Motor neuron (in vitro differentiated cells): ENCODE measurements around the gene ARID1B. TPM values are rescaled to one million over a fixed set of nuclear protein-coding genes. Genes with fewer than 3 reads are reported as not detected.
A peak's percentile ranks its signal among the peaks of the same experiment; 100 is the strongest.

ENCODE experiments used
- ATAC-seq, 8 experiments: fragments of 200-7000 bp; cut with Tn5 transposase; replicated peaks in 6 of 8; 2 replicates each; pipeline ENCODE4 v1.8.0; 2021; ENCODE audit warnings: mild to moderate bottlenecking in 8 of 8, moderate library complexity in 8 of 8
- H3K27ac ChIP-seq, 2 donors: fragments of 250-450 bp; sonication (Bioruptor Pico); 2 replicates each; pipeline ENCODE4 v1.9.0; 2021; ENCODE audit warnings: antibody characterized with exemption in 2 of 2, mild to moderate bottlenecking in 2 of 2, moderate library complexity in 1 of 2
- H3K4me1 ChIP-seq, 2 donors: fragments of 250-450 bp; sonication (Bioruptor Pico); replicated peaks in 1 of 2; 2 replicates each; pipeline ENCODE4 v1.6.1; 2021; ENCODE audit warnings: antibody characterized with exemption in 2 of 2, mild to moderate bottlenecking in 2 of 2, moderate library complexity in 1 of 2
- H3K4me3 ChIP-seq, 5 donors: fragments of 250-450 bp; sonication (Bioruptor Pico); 2 replicates each; pipeline ENCODE4 v1.9.0; 2021; ENCODE audit warnings: antibody characterized with exemption in 5 of 5, mild to moderate bottlenecking in 5 of 5, moderate library complexity in 4 of 5
- WGBS, 10 experiments: fragments of 450-650 bp; shearing (Covaris generic); methylation state at CpG; one replicate each; pipeline ENCODE4 v1.0.0; 2022; 5-methylcytosine and 5-hydroxymethylcytosine counted together
- in situ Hi-C, 9 experiments: fragments of 400-800 bp; cut with MboI; loops; one replicate each; pipeline ENCODE4 v1.15.0; 2021; ENCODE audit warnings: low sequenced_read_pairs in 9 of 9, low pct_unique_long_range_greater_than_20kb in 2 of 9; ENCODE audit not compliant: unreplicated experiment in 9 of 9
- total RNA-seq, 8 experiments: library from RNA; unstranded; fragments of 300-600 nt; gene quantifications; 2 replicates each; pipeline versions ENCODE4 v1.2.3 to v1.2.4, GENCODE V29; 2022

Gene ARID1B
- total RNA-seq, 8 experiments from 2014 or later = 35.8 to 165 (median 54.9) TPM

DNA sequence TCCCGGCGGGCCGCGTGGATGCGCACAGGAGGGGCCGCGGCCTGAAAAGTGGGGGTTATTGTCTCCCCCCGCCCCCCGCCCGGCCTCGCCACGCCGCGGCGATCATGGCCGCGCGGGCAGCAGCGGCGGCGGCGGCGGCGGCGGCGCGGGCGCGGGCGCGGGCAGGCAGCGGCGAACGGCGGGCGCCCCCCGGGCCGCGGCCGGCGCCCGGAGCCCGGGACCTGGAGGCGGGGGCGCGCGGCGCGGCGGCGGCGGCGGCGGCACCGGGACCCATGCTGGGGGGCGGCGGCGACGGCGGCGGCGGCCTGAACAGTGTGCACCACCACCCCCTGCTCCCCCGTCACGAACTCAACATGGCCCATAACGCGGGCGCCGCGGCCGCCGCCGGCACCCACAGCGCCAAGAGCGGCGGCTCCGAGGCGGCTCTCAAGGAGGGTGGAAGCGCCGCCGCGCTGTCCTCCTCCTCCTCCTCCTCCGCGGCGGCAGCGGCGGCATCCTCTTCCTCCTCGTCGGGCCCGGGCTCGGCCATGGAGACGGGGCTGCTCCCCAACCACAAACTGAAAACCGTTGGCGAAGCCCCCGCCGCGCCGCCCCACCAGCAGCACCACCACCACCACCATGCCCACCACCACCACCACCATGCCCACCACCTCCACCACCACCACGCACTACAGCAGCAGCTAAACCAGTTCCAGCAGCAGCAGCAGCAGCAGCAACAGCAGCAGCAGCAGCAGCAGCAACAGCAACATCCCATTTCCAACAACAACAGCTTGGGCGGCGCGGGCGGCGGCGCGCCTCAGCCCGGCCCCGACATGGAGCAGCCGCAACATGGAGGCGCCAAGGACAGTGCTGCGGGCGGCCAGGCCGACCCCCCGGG is 637 bp downstream of the ARID1B start:
- Histone ChIP-seq H3K4me3 (peak overlapping the region; percentile 65 to 98 (median 95)), H3K4me1 (peaks cover 26 to 30% of the 10 kb centered on the region in 2 donors)
- 0% methylated on average over 1 to 10 of the region's 113 CpGs; no CpG with 5 or more reads in 7 of the 10 experiments for WGBS, 10 experiments

GRCh38 chr6:156778454-156779205 is 1.5 kb downstream of the ARID1B start:
- peaks cover 26 to 38% of the 10 kb centered on the region in 2 donors for H3K4me1 ChIP-seq
- H3K27ac ChIP-seq = peak overlapping the region; percentile 98 to 99
- H3K4me3 ChIP-seq = peak overlapping the region; percentile 65 to 98 (median 95)
- in situ Hi-C loops = loop anchor here in 2 of 9 experiments (25.0 kb wide), 3 partner anchors 159 to 259 kb away; no protein-coding TSS in a partner anchor
- 0% methylated on average over 1 to 2 of the region's 100 CpGs; no CpG with 5 or more reads in 8 of the 10 experiments for WGBS, 10 experiments
- peak; percentile 1 to 12 (median 4) for ATAC-seq

More for the DNA sequence above, 637 bp downstream of the ARID1B start:
- in situ Hi-C loops = loop anchor here in 2 of 9 experiments (25.0 kb wide), 3 partner anchors 159 to 259 kb away; no protein-coding TSS in a partner anchor
- H3K27ac ChIP-seq = peak overlapping the region; percentile 98 to 99
- peak; percentile 9 to 33 (median 17) for ATAC-seq

DNA sequence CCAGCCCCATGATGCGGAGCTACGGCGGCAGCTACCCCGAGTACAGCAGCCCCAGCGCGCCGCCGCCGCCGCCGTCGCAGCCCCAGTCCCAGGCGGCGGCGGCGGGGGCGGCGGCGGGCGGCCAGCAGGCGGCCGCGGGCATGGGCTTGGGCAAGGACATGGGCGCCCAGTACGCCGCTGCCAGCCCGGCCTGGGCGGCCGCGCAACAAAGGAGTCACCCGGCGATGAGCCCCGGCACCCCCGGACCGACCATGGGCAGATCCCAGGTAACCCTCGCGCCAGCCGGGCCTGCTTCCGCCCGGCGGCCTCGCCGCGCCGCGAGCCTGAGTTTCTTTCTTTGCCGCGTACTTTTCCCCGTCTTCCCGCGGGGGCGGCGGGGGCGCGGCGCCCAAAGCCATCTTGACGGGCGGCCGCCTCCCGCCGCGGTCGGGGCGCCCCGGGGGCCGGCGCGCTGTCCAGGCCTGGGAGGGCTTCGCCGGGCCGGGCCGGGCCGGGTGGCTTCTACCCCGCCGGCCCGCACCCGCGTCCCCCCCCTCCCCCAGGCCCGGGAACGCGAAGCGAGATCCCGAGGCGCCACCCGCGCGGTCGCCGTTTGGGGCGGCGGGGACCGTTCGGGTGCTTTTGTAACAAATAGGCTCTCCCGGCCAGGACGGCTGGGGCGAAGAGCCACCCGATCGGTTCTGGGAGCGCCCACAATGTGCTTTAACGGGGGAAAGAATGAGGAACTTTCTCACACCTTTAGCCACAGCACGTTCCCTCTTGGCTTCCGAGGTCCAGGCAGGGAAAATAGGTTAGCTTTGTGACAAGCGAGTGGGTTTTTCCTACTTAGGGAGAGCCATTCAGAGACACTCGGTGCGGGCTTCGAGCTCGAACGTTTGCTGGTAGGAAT is 2.3 kb downstream of the ARID1B start:
- Histone ChIP-seq H3K4me3 (peak overlapping the region; percentile 65 to 98 (median 95)), H3K4me1 (peaks cover 24 to 38% of the 10 kb centered on the region in 2 donors), H3K27ac (peak overlapping the region; percentile 98 to 99)
- ATAC-seq = peak; percentile 2 to 26 (median 18)
- 0% methylated on average over 2 to 6 of the region's 108 CpGs; no CpG with 5 or more reads in 4 of the 10 experiments for WGBS, 10 experiments
- in situ Hi-C loops = loop anchor here in 2 of 9 experiments (25.0 kb wide), 3 partner anchors 158 to 258 kb away; no protein-coding TSS in a partner anchor

GRCh38 chr6:156780102-156780641 is 3.0 kb downstream of the ARID1B start:
- WGBS, 10 experiments = 0 to 1% (median 0%) methylated on average over 1 to 9 of the region's 9 CpGs
- ATAC-seq = peak; percentile 20 to 71 (median 63)
- Histone ChIP-seq H3K27ac (peak overlapping the region; percentile 98 to 99), H3K4me1 (peaks cover 17 to 30% of the 10 kb centered on the region in 2 donors), H3K4me3 (peak overlapping the region; percentile 65 to 98 (median 95))
- in situ Hi-C loops = loop anchor here in 2 of 9 experiments (25.0 kb wide), 3 partner anchors 157 to 257 kb away; no protein-coding TSS in a partner anchor

DNA sequence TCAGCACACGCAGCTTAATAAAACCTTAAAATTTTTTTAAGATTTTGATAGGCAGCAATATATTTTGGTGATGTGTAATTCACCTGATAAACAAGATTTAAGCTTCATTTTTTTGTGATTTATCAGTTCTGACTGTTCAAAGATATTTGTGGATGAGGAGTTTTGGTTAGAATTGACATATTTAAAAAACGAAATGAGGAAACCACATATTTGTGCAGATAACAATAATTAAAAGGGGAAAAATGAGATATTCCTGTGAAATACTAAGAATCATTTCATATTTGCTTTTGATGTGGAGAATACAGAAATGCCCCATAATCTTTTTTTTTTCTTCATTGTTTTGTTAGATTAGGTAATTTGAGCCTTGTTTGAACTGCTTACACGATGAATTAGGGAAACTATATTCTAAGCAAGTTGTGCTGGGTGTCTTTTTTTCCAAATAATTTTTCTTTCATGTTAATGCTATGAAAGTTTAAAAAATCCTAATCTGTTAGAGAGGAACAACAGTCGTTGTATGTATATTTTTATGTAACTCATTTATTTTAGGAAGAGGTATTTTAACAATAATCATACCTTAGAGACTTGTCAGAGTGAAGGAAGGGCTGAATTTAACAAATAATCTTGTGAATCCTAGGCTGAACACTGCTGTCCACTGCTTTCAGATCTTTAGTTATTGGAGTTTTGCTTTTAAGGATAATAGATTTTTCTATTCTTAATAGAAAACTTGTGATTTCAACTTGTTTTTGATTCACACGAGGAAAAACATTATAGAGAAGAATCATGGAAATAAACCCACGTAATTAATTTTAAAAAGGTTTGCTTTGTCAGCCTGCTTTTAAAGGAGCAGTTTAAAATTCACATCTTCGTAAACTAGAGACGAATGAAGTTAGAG is 4.0 kb downstream of the ARID1B start:
- ATAC-seq = no peak
- Histone ChIP-seq H3K4me1 (peaks cover 11 to 21% of the 10 kb centered on the region in 2 donors), H3K27ac (no peak overlapping the region), H3K4me3 (peak overlapping the region; percentile 65 to 98 (median 95))
- in situ Hi-C loops = loop anchor here in 2 of 9 experiments (25.0 kb wide), 3 partner anchors 156 to 256 kb away; no protein-coding TSS in a partner anchor
- whole genome bisulfite sequencing, 10 experiments = 1 to 36% (median 15%) methylated on average over 4 to 8 of the region's 8 CpGs

GRCh38 chr6:156781861-156782631 is 4.9 kb downstream of the ARID1B start:
- H3K4me1 ChIP-seq = peaks cover 7 to 21% of the 10 kb centered on the region in 2 donors
- no peak overlapping the region for H3K27ac ChIP-seq
- in situ Hi-C loops = loop anchor here in 2 of 9 experiments (25.0 kb wide), 3 partner anchors 155 to 255 kb away; no protein-coding TSS in a partner anchor
- WGBS, 10 experiments = 3 to 41% (median 28%) methylated on average over 3 to 8 of the region's 8 CpGs
- no peak for ATAC-seq
- H3K4me3 ChIP-seq = peak overlapping the region; percentile 65 to 98 (median 95)

GRCh38 chr6:156782691-156783320 is 5.6 kb downstream of the ARID1B start:
- no peak for ATAC-seq
- peak overlapping the region; percentile 65 to 98 (median 95) for H3K4me3 ChIP-seq
- in situ Hi-C loops = loop anchor here in 2 of 9 experiments (25.0 kb wide), 3 partner anchors 154 to 254 kb away; no protein-coding TSS in a partner anchor
- peaks cover 7 to 21% of the 10 kb centered on the region in 2 donors for H3K4me1 ChIP-seq
- WGBS, 10 experiments = 0 to 60% (median 13%) methylated on average over 1 to 2 of the region's 2 CpGs
- no peak overlapping the region for H3K27ac ChIP-seq

DNA sequence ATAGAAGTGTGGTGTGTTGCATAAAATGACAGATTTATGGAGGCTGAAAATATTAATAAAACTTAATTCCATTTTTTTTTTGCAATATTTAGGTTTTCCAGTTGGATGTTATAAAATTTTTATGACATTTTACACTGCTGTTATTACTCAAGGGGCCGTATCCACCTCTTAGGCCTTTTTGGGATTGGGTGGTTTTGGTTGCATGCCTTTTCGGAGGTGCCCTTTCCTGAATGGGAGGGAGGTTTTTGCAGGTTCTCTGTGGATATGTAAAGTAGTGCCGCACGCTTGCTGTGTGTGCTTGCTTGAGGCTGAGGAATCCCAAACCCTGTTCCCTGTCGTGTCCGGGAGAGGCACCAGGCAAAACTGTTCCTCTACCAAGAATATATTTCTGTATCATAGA is 6.8 kb downstream of the ARID1B start:
- peak overlapping the region; percentile 18 to 97 (median 94) for H3K4me3 ChIP-seq
- 24 to 79% (median 39%) methylated on average over 4 to 6 of the region's 6 CpGs; no CpG with 5 or more reads in 3 of the 10 experiments for WGBS, 10 experiments
- no peak for ATAC-seq
- peaks cover 8 to 21% of the 10 kb centered on the region in 2 donors for H3K4me1 ChIP-seq
- no peak overlapping the region for H3K27ac ChIP-seq
- in situ Hi-C loops = loop anchor here in 2 of 9 experiments (25.0 kb wide), 3 partner anchors 153 to 253 kb away; no protein-coding TSS in a partner anchor

- Histone ChIP-seq H3K27ac (no peak overlapping the region), H3K4me3 (no peak overlapping the region), H3K4me1 (peaks cover 24 to 43% of the 10 kb centered on the region in 2 donors)
- peak in 1 of 8 experiments; percentile 6 for ATAC-seq
- 75 to 92% (median 86%) methylated on average over 1 to 4 of the region's 4 CpGs; no CpG with 5 or more reads in 3 of the 10 experiments for WGBS, 10 experiments
- in situ Hi-C loops = loop anchor here in 2 of 9 experiments (25.0 kb wide), 3 partner anchors 151 to 251 kb away; no protein-coding TSS in a partner anchor
Measured at GRCh38 chr6:156786652-156787051, 9.5 kb downstream of the ARID1B start.
